ENCODE measurements around the gene GAS6.
A peak's percentile ranks its signal among the peaks of the same experiment; 100 is the strongest.
"Not testable (repeated sequence)": the region's sequence is repeated elsewhere in the genome, so short reads cannot be mapped to it uniquely, and the experiment has no call there.

GAS6 gene

DNA sequence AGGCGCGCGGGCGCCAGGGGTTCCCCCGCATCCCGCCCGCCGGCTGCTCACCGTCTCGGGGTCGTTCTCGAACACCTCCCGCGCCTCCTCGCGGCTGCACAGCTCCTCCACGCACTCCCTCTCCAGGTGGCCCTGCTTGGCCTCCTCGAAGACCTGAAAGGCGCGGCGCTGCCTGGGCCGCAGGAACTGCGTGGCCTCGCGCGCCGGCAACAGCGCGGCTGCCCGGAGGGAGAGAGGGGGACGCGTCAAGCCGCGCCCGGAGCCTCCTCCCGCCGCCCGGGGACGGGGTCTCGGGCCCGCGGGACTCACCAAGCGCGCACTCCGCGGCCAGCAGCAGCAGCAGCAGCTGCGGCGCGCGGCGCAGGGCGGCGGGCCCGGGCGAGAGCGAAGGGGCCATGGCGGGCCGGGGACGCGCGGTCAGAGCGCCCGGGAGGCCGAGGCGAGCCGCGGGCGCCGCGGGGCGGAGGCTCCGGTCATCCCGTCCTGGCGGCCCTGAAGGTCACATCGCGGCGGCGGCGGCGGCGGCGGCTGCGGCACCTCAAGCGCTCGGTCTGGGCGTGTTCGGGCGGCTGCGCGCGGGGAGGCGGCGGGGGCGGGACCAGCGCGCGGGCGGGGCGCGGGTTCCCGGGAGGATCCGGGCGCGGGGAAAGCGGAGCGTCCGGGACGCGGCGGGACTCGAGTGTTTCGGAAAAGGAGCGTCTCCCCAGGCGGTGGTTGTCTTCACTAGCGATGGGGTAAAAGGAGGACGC lies at the start of gene GAS6:
Gene GAS6, minus strand, starts transcription at position 553 of the 749 bp plus-strand sequence. Its CDS starts 156 bp downstream, at position 397.
- peak in 1 of 2 donors; percentile 50 for DNase-seq

DNA sequence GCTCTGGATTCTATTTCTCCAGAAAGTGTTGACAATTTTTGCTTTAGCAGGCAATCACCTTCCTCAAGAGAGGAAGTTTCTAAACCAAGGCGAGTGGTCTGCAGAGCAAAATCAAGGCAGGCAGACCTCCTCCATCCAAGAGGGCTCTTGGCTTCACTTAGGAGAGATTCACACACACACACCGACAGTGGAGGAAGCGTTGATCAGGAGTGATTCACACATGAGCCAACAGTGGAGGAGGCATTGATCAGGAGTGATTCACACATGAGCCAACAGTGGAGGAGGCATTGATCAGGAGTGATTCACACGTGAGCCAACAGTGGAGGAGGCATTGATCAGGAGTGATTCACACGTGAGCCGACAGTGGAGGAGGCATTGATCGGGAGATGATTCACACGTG lies 49.5 kb upstream of the GAS6 start:
- not testable (repeated sequence) for DNase-seq

DNA sequence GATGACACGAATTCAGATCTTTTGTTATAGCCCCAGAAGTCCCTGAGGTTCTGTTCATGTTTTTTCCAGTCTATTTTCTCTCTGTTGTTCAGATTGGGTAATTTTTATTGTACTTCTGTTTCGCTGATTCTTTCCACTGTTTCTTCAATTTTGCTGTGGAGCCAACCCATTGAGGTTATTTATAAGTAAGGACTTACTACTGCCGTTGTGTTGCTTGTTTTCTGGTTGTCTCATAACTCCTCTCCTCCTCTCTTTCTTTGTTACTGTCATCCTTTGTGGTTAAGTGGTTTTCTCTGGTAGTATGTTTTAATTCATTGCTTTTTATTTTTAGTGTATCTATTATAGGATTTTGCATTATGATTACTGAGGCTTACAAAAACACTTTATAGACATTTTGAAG lies 48.7 kb upstream of the GAS6 start:
- DNase-seq = no peak

DNA sequence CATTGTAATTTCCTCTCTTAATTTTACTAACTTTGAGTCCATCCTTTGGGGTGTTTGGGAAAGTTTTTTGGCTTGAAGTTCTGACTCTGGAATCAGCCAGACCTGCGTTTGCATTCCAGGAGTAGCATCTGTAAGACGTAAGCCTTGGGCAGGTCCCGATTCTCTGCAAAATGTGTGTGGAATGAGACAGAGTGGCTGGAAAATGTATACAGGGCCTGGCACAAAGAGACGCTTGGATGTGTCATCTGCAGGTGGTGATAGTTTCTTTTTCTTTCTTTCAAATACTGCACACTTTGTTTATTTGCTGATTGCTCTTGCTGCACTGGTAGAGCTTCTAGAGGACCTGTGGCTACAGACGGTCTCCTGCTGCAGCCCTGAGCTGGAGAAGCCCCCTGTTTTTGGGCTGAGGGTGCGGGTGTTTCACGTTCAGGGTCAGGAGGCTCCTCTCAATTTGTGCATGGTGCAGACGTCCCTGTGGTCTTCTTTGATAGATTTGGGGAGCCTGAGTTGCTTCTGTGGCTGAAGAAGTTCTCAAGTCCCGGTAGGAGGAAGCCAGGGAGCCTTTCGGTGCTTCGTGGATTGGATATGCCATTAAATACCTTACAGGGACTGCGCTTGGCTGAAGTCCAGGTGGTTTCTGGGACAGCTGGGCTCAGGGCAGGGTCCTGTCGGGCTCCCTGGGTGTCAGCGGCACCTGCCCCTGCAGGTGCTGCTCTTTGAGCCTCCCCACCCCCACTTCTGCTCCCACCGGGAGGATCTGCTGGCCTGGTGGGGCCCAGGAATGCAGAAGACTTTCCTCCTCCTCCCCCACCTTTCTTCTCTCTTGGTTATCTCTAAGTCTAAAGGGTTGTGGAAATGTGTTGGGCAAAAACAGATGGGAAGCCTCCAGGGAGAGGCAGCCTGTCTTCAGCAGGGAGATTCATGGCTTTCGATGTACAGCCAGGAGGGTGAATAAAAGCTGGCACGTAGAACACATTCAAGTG lies 44.0 kb upstream of the GAS6 start:
- no peak for DNase-seq

DNA sequence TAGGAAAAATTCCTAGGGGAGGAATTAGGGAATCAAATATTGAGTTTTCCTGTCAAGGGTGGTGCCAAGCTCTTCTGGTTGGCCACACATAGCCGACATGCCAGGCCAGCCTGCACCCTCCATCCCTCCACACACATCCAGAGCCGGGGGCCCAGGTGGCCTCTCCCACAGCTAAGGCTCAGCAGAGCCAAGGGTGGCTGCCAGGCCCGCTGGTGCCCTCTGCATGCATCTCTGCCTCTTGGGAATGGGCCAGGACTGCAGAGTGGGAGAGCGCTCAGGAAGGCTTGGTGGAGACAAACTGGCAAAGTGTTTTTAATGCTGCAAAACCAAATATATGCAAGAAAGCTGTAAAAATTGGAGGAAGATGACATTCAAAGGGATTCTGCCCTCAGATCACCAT lies 42.7 kb upstream of the GAS6 start:
- no peak for DNase-seq

DNA sequence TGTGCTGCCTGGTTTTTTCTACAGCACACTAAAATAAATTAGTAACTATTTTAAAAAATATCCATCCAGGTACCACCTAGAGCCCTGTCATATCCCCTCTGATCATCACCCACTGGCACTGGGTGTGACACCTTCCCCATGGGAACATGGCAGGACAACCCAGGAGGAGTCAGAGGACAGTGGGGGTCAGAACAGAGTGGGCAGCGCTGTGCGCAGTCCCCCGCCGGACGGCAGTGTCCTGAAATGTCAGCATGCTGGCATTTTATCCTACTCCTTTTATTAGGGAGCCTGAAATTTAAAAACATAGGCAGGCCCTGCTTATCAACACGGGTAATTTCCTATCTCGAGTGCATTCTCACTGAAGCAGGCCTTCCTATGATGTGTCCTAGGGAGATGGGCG lies 42.1 kb upstream of the GAS6 start:
- no peak for DNase-seq

DNA sequence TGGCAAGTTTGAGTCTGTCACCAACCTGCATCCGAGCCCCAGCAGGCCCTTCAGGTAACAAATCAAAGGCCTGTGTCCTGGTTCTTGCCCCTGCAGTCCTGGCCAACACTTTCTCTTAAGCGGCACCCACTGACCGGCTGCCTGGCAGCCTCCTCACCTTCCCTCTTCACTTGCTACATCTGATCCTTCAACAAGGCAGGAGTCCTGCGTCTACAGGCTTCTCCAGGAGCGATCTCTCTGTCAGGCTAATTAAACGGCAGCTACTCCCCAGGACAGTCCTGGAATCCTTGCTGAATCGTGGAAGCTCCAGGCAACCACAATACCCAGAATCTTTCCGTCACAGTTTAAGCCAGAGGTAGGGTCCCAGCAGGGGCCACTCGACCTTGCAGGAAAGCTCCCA lies 41.1 kb upstream of the GAS6 start:
- no peak for DNase-seq

DNA sequence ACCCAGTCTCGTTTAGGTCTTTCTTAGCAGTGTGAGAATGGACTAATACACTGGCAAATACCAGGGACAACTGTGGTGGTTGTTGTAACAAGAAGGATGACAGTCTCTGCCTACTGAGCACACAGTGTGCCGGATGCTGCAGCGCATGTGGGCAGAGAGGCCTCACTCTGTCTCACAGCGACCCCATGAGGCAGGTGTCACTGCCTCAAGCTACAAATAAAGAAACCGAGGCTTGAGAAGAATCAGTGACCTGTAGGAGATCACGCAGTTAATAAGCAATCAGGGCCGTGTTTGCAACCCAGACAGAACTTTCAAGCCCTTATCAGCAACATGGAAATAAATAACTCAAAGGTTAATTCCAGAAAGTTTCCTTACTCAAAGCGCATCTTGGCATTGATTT lies 40.5 kb upstream of the GAS6 start:
- DNase-seq = peak; percentile 24 to 27

DNA sequence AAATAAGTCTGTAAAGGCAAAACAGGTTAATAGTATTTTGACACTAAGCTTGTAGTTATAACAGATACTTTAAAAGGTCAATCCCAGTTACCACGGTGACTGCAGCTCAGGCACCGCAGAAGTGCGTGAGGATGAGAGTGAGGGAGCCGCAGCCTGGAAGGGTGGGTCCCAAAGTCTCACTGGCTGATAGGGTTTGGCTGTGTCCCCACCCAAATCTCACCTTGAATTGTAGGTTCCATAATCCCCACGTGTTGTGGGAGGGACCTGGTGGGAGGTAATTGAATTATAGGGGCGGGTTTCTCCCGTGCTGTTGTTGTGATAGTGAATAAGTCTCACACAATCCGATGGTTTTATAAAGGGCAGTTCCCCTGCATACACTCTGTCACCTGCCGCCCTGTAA lies 40.0 kb upstream of the GAS6 start:
- no peak for DNase-seq

DNA sequence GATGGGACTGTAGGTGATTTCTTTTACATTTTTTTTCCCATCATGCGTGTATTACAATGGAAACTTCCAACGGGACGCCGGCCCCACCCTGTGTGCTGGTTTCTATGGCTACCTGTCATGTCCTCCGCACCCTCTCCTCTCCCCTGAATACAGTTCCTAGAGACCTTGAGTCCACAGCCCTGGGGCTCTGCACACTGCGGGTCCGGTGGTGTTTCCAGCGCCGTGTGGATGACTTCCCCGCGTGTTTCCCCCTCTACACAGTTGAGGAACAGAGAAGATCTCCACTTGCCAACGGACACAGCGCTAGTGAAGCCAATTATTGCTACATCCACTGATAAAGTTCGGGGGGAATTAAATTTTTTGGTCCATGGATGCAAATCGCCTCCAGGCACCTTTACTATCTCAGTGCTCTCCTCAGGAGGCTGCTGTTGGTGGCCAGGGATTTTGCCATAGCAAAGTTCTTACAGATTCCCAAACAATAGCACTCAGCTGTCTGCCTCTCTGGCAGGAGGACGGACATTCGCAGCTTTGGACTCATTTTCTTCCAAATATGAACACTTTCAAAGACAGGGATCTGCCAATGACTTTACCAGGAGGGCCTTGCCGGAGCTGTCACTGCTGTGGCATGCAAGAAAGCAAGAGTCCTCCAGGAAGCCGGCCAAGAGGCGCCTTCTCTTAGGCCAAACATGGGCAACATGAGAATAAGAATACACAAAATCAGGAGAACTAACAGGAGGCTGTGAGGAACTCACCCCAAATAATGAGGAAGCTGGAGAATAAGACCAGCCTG lies 39.3 kb upstream of the GAS6 start:
- no peak for DNase-seq

DNA sequence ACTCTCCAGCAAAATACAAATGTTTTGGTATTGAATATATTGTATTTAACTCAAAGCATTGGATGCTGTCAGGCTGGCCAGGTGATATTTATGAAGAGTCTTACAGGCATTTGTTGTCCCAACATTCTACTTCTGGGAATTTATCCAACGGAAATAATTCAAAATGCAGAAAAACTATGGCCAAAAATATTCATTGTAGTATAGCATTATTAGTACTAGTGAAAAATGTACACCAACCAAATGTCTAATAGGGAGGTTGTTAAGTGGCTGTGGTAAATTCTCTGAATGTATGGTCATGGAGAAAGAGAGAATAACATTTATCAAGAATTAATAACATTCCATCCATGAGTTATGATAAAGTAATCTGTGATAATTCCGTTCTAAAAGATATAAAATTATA lies 38.6 kb upstream of the GAS6 start:
- DNase-seq = no peak

DNA sequence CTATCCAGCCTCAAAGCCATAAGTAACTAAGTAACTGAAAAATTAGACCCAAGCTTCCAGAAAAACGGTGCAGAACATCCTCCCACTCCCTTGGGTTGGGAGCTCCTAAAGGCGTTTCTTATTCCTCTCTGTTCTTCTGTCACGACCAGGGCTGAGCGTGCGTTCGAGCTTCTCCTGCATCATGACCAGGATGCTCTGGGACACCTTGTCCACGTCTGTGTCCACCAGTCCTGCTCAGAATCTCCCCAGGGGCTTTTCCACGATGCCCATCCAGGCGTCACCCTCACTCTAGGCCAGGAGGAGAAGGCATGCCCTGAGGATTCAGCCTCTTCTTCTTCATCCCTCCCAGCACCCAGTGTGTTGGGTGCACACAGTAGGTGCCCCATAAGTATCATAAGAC lies 37.8 kb upstream of the GAS6 start:
- no peak for DNase-seq

DNA sequence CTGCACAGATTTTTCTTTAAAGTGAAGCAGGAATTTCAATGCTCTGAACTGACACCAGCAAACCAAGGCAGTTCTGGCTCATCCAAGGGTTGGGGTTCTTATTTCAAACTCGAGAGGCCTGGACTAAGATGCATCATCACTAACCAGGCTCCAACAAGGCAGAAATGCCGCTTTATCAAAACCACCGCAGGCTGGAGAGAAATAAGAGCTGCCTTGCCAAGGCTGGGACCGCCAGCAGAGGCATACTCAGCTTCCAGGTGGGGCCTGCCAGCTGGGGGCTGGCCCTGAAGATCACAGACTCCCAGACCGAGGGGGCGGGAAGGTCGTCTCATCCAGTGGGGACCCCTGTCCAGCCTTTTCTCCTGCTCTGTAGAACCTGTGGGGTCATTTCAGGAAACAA lies 37.4 kb upstream of the GAS6 start:
- no peak for DNase-seq

DNA sequence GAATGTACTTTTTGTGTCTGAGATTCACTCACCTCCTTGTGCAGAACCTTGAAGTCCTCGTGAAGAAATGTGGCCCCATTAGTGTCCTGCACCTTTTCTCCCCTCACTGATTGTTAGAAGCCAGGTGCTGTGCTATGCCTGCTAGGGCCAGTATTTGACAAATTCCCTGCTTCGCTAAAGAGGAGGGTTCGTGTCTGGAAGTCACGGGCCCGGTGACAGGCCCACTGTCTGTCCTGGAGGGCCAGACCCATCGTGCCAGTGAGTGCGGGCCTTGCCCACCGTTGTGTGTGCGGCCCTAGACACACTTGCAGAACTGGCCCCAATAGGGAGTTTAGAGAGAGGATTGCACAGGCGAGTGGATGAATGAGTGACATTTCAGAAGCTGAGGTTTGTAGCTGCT lies 36.8 kb upstream of the GAS6 start:
- no peak for DNase-seq

DNA sequence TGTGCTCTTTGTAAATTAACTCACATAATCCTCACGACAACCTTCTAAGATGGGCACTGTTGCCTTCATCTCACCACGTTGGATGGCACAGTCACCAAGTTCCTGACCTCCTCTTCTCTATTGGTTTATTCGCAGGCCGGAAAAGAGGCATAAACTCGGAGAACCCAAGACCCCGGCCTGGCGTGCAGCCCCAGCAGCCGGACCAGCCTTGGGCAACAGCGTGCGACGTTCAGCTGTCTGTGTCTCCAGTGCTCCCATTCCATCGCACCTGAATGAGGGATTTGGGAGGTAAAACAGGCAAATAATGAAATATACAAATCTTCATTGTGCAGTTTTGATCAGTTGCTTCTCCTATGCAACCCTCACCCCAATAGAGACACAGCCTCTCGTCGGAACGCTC lies 34.5 kb upstream of the GAS6 start:
- no peak for DNase-seq

DNA sequence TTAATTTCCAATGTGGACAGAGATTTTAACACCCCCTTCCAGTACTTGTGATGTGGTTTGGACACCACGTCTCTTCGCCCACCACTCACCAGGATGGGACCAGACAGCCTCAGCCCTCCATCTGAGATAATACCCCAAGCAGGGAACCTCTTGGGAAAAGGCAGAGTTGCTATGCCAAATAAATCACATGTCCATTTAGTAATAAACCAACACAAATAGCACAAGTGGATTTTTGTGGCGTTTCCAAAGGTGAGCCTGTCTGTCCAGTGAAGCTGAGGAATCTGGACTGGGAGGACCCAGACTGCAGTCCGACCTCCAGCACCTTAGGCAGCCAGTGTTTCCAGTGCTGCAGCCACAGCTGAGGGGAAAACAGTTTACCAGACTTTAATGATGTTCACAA lies 34.1 kb upstream of the GAS6 start:
- no peak for DNase-seq

DNA sequence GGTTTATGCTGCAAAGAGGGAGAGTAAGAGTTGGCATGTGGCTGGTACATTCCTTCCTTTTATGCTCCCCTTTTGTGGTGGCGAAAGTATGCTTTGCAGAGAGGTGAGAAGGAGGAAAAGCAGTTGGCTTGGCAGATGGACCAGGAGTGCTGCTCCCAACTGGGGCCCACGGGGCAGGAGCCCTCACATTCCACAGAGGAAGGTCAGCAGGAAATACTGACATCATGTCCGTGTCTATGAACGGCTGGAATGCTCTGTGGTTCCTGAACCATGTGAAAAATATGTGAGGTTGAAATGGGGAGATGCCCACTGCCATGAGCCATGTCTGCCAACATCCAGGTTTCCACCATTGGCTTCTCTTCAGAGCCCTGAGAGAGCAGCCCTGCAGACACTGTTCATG lies 33.3 kb upstream of the GAS6 start:
- DNase-seq = no peak

DNA sequence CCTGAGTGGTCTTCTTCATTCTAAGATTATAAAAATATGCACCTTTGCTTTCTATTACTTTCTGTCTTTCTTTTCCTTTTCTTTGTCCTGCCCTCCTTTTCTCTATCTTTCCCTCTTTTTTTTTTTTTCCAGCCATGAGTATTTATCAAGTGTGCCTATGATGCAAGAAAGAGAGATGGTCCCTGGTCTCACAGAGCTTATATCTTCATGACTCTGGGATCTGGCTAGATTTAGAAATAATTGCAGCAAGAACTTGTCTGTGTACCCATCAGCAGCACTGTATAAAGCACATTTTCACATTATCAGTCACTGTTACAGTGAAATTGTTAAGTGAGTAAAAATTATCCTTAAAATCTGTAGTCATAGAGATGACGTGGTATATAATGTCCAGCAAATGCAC lies 31.6 kb upstream of the GAS6 start:
- no peak for DNase-seq

DNA sequence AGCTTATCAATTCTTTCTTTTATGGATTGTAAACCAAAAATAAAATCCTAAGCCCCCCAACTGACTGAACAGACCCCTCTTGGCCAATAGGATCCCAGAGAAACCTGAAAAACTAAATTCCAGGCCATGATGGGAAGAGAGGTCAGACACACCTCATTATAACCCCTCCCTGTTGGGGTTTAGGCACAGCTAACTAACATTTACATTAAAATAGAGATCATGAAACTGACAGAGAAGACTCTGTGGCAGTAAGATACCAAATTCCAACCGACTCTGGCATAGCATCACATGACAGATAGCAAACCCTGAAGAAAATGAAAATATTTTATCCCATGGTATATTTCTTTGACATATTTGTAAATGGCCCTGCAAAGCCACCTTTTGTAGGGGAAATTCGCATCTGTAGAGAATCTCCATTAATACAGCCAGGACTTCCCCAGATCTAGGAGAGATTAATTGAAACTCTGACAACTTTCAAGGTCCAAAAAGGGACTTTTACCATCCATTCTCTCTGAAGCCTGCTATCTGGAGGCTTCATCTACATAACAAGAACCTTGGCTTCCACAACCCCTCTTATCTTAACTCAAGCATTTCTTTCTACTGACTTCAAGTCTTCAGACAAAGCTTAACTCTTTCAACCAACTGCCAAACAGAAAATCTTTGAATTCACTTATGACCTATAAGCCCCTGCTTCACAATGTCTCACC lies 27.1 kb upstream of the GAS6 start:
- no peak for DNase-seq

DNA sequence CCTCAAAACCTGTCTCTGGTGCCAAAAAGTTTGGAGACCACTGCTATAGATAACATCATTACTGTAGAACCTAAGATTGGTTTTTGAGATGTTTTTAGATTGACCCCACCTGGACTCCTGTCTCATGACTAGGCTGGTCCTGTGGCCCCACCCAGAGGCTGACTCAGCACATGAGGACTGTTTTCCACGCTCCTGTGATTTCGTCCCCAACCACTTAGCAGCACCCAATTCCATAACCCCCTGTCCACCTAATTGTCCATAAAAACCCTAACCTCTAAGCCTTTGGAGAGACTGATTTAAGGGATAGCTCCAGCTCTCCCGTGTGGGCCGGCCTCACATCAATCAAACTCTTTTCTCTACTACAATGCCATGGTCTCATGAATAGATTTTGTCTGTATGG lies 25.6 kb upstream of the GAS6 start:
- no peak for DNase-seq

DNA sequence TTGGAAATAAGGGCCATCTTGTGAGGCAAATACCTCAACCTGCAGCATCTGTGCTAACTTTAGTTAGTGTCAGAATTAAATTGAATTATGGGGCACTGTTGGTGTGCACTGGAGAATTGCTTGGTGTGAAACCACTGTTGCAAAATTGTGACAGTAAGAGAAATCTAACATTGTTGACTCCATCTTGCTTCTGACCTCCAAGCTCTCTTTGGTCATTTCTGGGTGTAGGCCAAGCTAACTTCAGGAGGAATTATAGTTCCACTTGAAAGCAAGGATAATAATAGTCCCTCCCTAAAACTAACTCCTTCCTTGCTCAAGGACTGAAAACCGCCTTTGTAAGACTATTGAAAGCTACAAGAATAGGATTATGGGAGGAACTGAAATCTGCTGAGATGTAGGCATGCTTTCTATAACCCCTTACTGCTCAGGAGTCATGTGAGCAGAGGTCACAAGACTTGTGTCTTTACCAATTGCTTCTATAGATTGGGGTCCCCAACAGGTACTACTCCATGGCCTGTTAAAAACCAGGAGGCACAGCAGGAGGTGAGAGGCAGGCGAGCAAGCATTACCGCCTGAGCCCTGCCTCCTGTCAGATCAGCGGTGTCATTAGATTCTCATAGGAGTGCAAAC lies 24.9 kb upstream of the GAS6 start:
- no peak for DNase-seq

DNA sequence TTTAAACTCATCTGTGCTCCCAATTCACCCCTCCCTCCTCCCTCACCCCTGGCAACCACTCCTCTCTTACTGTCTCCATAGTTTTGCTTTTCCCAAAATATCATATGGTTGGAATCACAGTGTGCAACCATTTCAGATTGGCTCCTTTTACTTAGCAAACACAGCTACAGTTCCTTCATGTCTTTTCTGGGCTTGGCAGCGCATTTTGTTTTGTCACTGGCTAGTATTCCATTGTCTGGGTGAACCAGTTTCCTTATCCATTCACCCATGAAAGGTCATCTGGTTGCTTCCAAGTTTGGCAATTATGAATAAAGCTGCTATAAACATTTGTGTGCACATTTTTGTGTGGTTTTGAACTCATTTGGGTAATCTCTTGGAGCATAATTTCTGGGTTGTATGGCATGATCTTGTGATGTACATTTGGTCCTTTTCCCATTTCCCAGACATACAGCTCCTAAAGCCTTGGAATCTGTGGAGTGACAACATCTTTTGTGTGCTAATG lies 23.9 kb upstream of the GAS6 start:
- DNase-seq = no peak
